HCT116 (cell line): ENCODE data around the gene CNTNAP5. TPM values are rescaled to one million over a fixed set of nuclear protein-coding genes. Genes with fewer than 3 reads are reported as not detected.

ENCODE experiments used
- ATAC-seq: fragments of 200-7000 bp; cut with Tn5 transposase; 2 replicates; pipeline ENCODE4 v1.9.1; 2020; ENCODE audit warnings: mild to moderate bottlenecking, moderate library complexity
- BruUV-seq: library from RNA; stranded (reverse); fragments of 400-500 nt; replicated peaks from 2 replicates; lab custom pipeline; 2021; lab: Mats Ljungman, UMichigan
- CTCF ChIA-PET: fragments of 300-600 bp; sonication (Branson Sonifier 250); formaldehyde crosslinking; loops from one replicate; lab custom pipeline; 2021; ENCODE audit warnings: antibody characterized with exemption; lab: Charles Lee
- POLR2A ChIA-PET: fragments of 300-600, 350-600 bp; sonication (Branson Sonifier 250); formaldehyde crosslinking; loops from one replicate; lab custom pipeline; 2021; ENCODE audit warnings: antibody characterized with exemption; lab: Charles Lee
- RAD21 ChIA-PET, 2 experiments: fragments of 300-600 bp; sonication (Branson Sonifier 250); formaldehyde crosslinking; loops; one replicate each; lab custom pipeline; 2023; ENCODE audit warnings: low total read pairs in 2 of 2; ENCODE audit not compliant: uncharacterized antibody in 2 of 2, unreplicated experiment in 2 of 2, low non-redundant PET in 1 of 2; lab: Charles Lee
- DNase-seq: peaks from one replicate; pipeline ENCODE4 v3.0.0-alpha.2; 2010; ENCODE audit warnings: low read depth, low spot score
- H2AFZ ChIP-seq: fragments of 200-600 bp; shearing (Covaris generic), sonication (generic); 2 replicates; pipeline ENCODE4 v1.6.1; 2017; ENCODE audit warnings: low read depth, mixed run types, mixed read lengths, antibody characterized with exemption, low read length; ENCODE audit not compliant: poor library complexity, severe bottlenecking
- H3K27ac ChIP-seq: 2 replicates; pipeline ENCODE4 v1.5.1; 2012; ENCODE audit warnings: low read depth, low read length
- H3K27me3 ChIP-seq: fragments of 200-600 bp; sonication (generic); 2 replicates; pipeline ENCODE4 v1.6.1; 2016; ENCODE audit warnings: mixed run types, low read length, mixed read lengths; ENCODE audit not compliant: insufficient read depth
- H3K36me3 ChIP-seq, 2 experiments: fragments of 200-500 bp in 1 of 2; fragments of 200-600 bp in 1 of 2; sonication (Bioruptor generic) in 1 of 2; sonication (generic) in 1 of 2; 2 replicates each; pipeline versions ENCODE4 v1.5.1 to v1.6.1; 2014 to 2016; ENCODE audit warnings: low read length in 2 of 2, inconsistent platforms in 1 of 2, mixed read lengths in 1 of 2, mixed run types in 1 of 2; ENCODE audit not compliant: insufficient read depth in 2 of 2, control insufficient read depth in 1 of 2
- H3K4me1 ChIP-seq, 2 experiments: fragments of 200-600 bp in 1 of 2; sonication (generic) in 1 of 2; 2 replicates each; pipeline versions ENCODE4 v1.5.1 to v1.6.1; 2012 to 2017; ENCODE audit warnings: low read length in 2 of 2, inconsistent platforms in 1 of 2, mild to moderate bottlenecking in 1 of 2, mixed read lengths in 1 of 2, mixed run types in 1 of 2, moderate library complexity in 1 of 2; ENCODE audit not compliant: insufficient read depth in 2 of 2, control insufficient read depth in 1 of 2
- H3K4me2 ChIP-seq: fragments of 200-600 bp; sonication (generic); 2 replicates; pipeline ENCODE4 v1.6.1; 2017; ENCODE audit warnings: mixed run types, low read length, mixed read lengths
- H3K4me3 ChIP-seq, 2 experiments: fragments of 200-600 bp in 1 of 2; sonication (generic) in 1 of 2; replicated peaks in 1 of 2; 2 replicates each; pipeline ENCODE4 v1.5.1; 2011 to 2016; ENCODE audit warnings: low read length in 2 of 2, control low read depth in 1 of 2, low read depth in 1 of 2, mild to moderate bottlenecking in 1 of 2, mixed read lengths in 1 of 2, mixed run types in 1 of 2
- H3K79me2 ChIP-seq: fragments of 200-600 bp; sonication (generic); 2 replicates; pipeline ENCODE4 v1.6.1; 2017; ENCODE audit warnings: mild to moderate bottlenecking, mixed run types, low read length, moderate library complexity, mixed read lengths; ENCODE audit not compliant: insufficient read depth
- H3K9ac ChIP-seq: fragments of 200-600 bp; sonication (generic); 2 replicates; pipeline ENCODE4 v1.6.1; 2016; ENCODE audit warnings: low read length, mixed read lengths
- H3K9me2 ChIP-seq: fragments of 200-600 bp; sonication (generic), shearing (Covaris generic); 2 replicates; pipeline ENCODE4 v1.6.1; 2017; ENCODE audit warnings: mixed run types, mild to moderate bottlenecking, moderate library complexity; ENCODE audit not compliant: insufficient read depth
- H3K9me3 ChIP-seq, 2 experiments: fragments of 200-500 bp in 1 of 2; fragments of 200-600 bp in 1 of 2; sonication (Bioruptor generic) in 1 of 2; sonication (generic) in 1 of 2; 2 replicates each; pipeline ENCODE4 v1.6.1; 2014 to 2017; ENCODE audit warnings: low read length in 2 of 2, mixed read lengths in 2 of 2, inconsistent platforms in 1 of 2, low read depth in 1 of 2, mild to moderate bottlenecking in 1 of 2, mixed run types in 1 of 2, moderate library complexity in 1 of 2; ENCODE audit not compliant: control insufficient read depth in 1 of 2, insufficient read depth in 1 of 2
- H4K20me1 ChIP-seq: fragments of 200-600 bp; sonication (generic), shearing (Covaris generic); 2 replicates; pipeline ENCODE4 v1.6.1; 2017; ENCODE audit warnings: mixed run types, mild to moderate bottlenecking, moderate library complexity; ENCODE audit not compliant: insufficient read depth
- CBX3 ChIP-seq: IDR thresholded peaks from 2 replicates; pipeline ENCODE4 v1.6.1; 2012; ENCODE audit warnings: low read depth
- CEBPB ChIP-seq: IDR thresholded peaks from 2 replicates; pipeline ENCODE4 v1.6.1; 2012; ENCODE audit warnings: low read depth
- EGR1 ChIP-seq: IDR thresholded peaks from 2 replicates; pipeline ENCODE4 v1.6.1; 2012; ENCODE audit warnings: low read depth
- EZH2 ChIP-seq: fragments of 200-600 bp; sonication (generic); IDR thresholded peaks from 2 replicates; pipeline ENCODE4 v1.6.1; 2017; ENCODE audit warnings: antibody characterized with exemption, mixed run types
- EZH2phosphoT487 ChIP-seq: fragments of 200-600 bp; IDR thresholded peaks from 2 replicates; pipeline ENCODE4 v1.6.1; 2018; ENCODE audit warnings: antibody characterized with exemption, borderline replicate concordance
- FOSL1 ChIP-seq: IDR thresholded peaks from 2 replicates; pipeline ENCODE4 v1.6.1; 2012; ENCODE audit warnings: low read depth
- JUND ChIP-seq: IDR thresholded peaks from 2 replicates; pipeline ENCODE4 v1.6.1; 2012
- POLR2A ChIP-seq: IDR thresholded peaks from 2 replicates; pipeline ENCODE4 v1.7.0; 2011; ENCODE audit warnings: borderline replicate concordance; ENCODE audit not compliant: insufficient read depth, insufficient read length; ENCODE audit errors: extremely low read depth
- SP1 ChIP-seq: IDR thresholded peaks from 2 replicates; pipeline ENCODE4 v1.6.1; 2012; ENCODE audit warnings: low read depth
- SRF ChIP-seq: IDR thresholded peaks from 2 replicates; pipeline ENCODE4 v1.6.1; 2012; ENCODE audit warnings: low read depth
- YY1 ChIP-seq: IDR thresholded peaks from 2 replicates; pipeline ENCODE4 v1.6.1; 2011; ENCODE audit warnings: low read length, low read depth, moderate library complexity, mild to moderate bottlenecking; ENCODE audit not compliant: insufficient replicate concordance; ENCODE audit errors: extremely low read depth
- ZFX ChIP-seq: fragments of 450-650 bp; IDR thresholded peaks from 2 replicates; pipeline ENCODE4 v1.6.1; 2017
- ZNF274 ChIP-seq: fragments of 200-500 bp; sonication (Bioruptor generic); IDR thresholded peaks from 2 replicates; pipeline ENCODE4 v1.6.1; 2014; ENCODE audit warnings: mild to moderate bottlenecking, low read depth, low read length, inconsistent platforms
- intact Hi-C: fragments of 100-400 bp; cut with micrococcal nuclease; formaldehyde crosslinking; loops from 2 replicates; pipeline ENCODE4 v1.10.0; 2022
- total RNA-seq: library from RNA; stranded (reverse); gene quantifications from one replicate; pipeline ENCODE4 v1.2.1, GENCODE V29; 2021; ENCODE audit not compliant: unreplicated experiment
- TF ChIP-seq, protein P1 (sequence below): IDR thresholded peaks from 2 replicates; pipeline ENCODE4 v1.6.1; 2011; ENCODE audit warnings: mild to moderate bottlenecking, low read length, moderate library complexity; ENCODE audit not compliant: insufficient replicate concordance; ENCODE audit errors: extremely low read depth
- TF ChIP-seq, protein P2 (sequence below): IDR thresholded peaks from 2 replicates; pipeline ENCODE4 v1.6.1; 2012; ENCODE audit warnings: low read depth
- TF ChIP-seq, protein P3 (sequence below): IDR thresholded peaks from 2 replicates; pipeline ENCODE4 v1.6.1; 2012
- TF ChIP-seq, protein P4 (sequence below), 3 experiments: fragments of 200-600 bp in 1 of 3; sonication (generic) in 1 of 3; IDR thresholded peaks in 2 of 3; conservative IDR thresholded peaks in 1 of 3; 2 replicates each; pipeline ENCODE4 v1.5.1; 2012 to 2017; ENCODE audit warnings: low read depth in 2 of 3, low read length in 2 of 3, antibody characterized with exemption in 1 of 3, borderline replicate concordance in 1 of 3, control low read depth in 1 of 3, mild to moderate bottlenecking in 1 of 3, mixed read lengths in 1 of 3, mixed run types in 1 of 3, moderate library complexity in 1 of 3; ENCODE audit not compliant: insufficient read depth in 1 of 3

CNTNAP5 gene
- total RNA-seq, 1 experiment from 2014 or later: not detected

DNA sequence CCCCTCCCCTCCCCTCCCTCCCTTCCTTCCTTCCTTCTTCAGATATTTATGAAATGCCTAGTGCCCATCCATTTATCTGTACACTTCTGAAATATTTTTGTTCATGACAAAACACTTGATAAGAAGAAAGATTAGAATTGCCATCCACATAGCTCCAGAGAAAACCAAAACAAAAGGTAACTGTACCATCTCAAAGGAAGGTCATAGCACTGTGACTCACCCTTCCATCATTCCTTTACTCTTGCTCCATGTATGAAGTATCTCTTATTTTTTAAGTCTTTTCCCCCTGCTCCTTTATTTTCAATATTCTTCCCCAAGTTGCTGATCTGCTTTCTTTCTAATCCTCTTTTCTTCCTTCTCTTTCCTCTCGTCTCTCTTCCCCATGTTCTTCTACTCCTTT lies 9.9 kb downstream of the CNTNAP5 start (continued):
- TF ChIP-seq, protein P1, sequence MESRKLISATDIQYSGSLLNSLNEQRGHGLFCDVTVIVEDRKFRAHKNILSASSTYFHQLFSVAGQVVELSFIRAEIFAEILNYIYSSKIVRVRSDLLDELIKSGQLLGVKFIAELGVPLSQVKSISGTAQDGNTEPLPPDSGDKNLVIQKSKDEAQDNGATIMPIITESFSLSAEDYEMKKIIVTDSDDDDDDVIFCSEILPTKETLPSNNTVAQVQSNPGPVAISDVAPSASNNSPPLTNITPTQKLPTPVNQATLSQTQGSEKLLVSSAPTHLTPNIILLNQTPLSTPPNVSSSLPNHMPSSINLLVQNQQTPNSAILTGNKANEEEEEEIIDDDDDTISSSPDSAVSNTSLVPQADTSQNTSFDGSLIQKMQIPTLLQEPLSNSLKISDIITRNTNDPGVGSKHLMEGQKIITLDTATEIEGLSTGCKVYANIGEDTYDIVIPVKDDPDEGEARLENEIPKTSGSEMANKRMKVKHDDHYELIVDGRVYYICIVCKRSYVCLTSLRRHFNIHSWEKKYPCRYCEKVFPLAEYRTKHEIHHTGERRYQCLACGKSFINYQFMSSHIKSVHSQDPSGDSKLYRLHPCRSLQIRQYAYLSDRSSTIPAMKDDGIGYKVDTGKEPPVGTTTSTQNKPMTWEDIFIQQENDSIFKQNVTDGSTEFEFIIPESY: no peak
- no peak for TF ChIP-seq EGR1
- no peak for TF ChIP-seq POLR2A
- TF ChIP-seq, protein P2, sequence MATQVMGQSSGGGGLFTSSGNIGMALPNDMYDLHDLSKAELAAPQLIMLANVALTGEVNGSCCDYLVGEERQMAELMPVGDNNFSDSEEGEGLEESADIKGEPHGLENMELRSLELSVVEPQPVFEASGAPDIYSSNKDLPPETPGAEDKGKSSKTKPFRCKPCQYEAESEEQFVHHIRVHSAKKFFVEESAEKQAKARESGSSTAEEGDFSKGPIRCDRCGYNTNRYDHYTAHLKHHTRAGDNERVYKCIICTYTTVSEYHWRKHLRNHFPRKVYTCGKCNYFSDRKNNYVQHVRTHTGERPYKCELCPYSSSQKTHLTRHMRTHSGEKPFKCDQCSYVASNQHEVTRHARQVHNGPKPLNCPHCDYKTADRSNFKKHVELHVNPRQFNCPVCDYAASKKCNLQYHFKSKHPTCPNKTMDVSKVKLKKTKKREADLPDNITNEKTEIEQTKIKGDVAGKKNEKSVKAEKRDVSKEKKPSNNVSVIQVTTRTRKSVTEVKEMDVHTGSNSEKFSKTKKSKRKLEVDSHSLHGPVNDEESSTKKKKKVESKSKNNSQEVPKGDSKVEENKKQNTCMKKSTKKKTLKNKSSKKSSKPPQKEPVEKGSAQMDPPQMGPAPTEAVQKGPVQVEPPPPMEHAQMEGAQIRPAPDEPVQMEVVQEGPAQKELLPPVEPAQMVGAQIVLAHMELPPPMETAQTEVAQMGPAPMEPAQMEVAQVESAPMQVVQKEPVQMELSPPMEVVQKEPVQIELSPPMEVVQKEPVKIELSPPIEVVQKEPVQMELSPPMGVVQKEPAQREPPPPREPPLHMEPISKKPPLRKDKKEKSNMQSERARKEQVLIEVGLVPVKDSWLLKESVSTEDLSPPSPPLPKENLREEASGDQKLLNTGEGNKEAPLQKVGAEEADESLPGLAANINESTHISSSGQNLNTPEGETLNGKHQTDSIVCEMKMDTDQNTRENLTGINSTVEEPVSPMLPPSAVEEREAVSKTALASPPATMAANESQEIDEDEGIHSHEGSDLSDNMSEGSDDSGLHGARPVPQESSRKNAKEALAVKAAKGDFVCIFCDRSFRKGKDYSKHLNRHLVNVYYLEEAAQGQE: no peak
- no peak for TF ChIP-seq SP1
- TF ChIP-seq ZNF274: no peak
- no peak for TF ChIP-seq FOSL1
- TF ChIP-seq, all 23 proteins: peak for 0

DNA sequence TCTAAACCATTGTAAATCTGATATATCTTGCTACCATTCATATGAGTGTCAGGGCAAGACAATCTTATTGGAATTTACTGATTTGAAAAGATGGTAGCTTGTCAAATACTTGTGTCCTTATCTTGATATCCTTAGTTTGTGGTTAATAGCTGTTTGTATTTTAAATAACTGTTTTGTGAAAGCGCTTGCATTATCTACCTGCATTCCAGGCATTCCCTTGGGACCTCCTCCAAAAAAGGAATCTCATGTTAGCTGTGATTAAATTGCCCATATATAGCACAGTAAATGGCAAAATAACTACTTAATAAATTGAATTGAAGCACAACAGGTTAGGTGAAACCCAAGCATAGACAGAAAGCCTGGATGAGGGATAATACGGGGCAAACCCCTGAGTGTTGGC lies 13.9 kb downstream of the CNTNAP5 start:
- Histone ChIP-seq H3K27me3 (no peaks in the 10 kb centered on the region), H3K27ac (no peak overlapping the region), H3K9ac (no peak overlapping the region), H3K9me2 (no peaks in the 10 kb centered on the region), H3K4me2 (no peak overlapping the region), H3K4me3 (no peak overlapping the region), H3K79me2 (no peaks in the 10 kb centered on the region), H2AFZ (no peak overlapping the region), H3K36me3 (no peaks in the 10 kb centered on the region), H3K9me3 (peaks cover 4 to 7% of the 10 kb centered on the region in 2 experiments; a peak in 3 of 4 replicates), H4K20me1 (no peaks in the 10 kb centered on the region), H3K4me1 (no peaks in the 10 kb centered on the region)
- DNase-seq (no peak), ATAC-seq (no peak)
- POLR2A ChIA-PET: no interaction called here
- CTCF ChIA-PET: no interaction called here
- intact Hi-C loops: no loop called here
- no TSS peak for BruUV-seq
- RAD21 ChIA-PET: no interaction called here
- TF ChIP-seq ZFX (no peak), ZNF274 (no peak), POLR2A (no peak), JUND (no peak), SRF (no peak), EZH2phosphoT487 (no peak), YY1 (no peak), CEBPB (no peak), CBX3 (no peak), EZH2 (no peak)
- TF ChIP-seq, protein P3, sequence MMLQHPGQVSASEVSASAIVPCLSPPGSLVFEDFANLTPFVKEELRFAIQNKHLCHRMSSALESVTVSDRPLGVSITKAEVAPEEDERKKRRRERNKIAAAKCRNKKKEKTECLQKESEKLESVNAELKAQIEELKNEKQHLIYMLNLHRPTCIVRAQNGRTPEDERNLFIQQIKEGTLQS: no peak
- TF ChIP-seq, protein P4, sequence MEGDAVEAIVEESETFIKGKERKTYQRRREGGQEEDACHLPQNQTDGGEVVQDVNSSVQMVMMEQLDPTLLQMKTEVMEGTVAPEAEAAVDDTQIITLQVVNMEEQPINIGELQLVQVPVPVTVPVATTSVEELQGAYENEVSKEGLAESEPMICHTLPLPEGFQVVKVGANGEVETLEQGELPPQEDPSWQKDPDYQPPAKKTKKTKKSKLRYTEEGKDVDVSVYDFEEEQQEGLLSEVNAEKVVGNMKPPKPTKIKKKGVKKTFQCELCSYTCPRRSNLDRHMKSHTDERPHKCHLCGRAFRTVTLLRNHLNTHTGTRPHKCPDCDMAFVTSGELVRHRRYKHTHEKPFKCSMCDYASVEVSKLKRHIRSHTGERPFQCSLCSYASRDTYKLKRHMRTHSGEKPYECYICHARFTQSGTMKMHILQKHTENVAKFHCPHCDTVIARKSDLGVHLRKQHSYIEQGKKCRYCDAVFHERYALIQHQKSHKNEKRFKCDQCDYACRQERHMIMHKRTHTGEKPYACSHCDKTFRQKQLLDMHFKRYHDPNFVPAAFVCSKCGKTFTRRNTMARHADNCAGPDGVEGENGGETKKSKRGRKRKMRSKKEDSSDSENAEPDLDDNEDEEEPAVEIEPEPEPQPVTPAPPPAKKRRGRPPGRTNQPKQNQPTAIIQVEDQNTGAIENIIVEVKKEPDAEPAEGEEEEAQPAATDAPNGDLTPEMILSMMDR (IDR thresholded peaks at IDR 0.05 in 2 of 3, conservative IDR thresholded peaks at IDR 0.05 in 1 of 3; ENCODE audit: borderline replicate concordance in 1 of 3, insufficient read depth in 1 of 3, low read depth in 2 of 3, low read length in 2 of 3): no peak
